ENCODE results near the gene PARP4.
"Not testable (repeated sequence)": the region's sequence is repeated elsewhere in the genome, so short reads cannot be mapped to it uniquely, and the experiment has no call there.

Gene PARP4

DNA sequence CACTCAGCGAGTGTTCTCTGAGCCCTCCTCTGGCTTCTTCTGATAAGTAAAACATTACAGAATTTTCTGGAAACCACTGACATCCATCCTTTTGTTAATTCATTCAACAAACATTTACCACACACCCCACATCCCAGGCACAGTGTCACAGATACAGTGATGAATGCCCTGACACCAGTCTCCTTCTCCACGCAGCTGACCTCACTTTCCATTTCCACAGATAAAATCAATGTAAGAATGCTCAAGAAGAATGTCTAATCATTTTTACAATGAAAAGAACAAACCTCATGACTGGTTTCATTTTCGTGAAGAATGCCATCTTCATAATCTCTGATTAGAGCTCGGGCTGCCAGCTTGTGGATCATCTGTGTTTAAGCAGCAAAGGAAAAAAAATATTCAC lies 69.2 kb downstream of the PARP4 start:
- DNase-seq: no peak

DNA sequence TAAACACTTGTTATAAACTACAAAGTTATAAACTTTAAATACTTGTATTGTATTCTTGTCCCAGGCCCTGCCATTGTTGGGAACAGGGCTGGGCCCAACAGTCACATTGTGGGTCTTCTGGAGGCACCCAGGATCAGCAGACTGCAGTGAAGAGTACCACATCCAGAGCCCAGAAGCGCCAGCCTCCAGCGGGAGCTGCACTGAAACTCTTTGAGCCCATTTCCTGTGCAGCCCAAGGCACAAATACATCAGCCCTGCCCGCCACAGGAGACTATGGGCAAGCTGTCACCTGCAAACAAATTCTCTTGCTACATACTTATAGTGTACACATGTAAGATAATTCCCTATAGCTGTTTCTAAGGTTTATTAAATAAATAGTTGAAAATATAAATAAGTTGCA lies 86.5 kb downstream of the PARP4 start:
- DNase-seq: not testable (repeated sequence)

DNA sequence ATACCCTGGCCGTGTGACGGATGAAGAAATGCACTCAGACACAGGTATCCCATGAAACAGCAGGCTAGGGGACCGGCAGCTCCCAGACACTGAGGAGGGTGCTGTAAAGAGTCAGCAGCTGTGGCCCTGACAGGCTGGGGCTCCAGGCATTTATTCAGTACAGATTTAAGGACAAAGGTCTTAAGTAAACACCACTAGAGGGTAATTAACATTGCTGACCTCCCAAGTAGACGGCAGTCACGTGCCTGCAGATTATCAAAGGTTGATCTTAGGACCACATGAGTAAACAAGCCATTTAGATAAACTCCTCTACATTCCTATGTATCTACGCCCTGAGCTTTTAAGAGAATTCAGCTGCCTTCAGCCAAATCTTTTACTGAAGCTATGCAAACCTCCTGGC lies 92.9 kb downstream of the PARP4 start:
- DNase-seq: not testable (repeated sequence)

DNA sequence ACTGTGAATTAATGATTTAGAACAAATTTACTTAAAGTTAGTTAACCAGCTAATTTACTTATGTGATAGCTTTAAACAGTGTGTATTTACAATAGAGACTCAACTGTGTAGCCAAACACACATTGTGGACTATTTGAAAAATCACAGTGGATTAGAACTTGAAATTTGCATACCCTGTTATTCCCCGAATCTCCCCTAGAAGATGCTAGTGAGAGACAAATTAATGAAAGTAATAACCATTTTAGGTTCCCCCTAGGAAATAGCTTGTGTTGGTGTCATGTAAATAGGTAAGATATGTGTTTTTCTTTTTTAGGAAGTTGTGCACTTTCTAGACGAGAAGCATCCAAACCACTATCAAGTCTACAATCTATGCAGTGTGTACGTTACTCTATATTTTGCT lies 104.7 kb downstream of the PARP4 start:
- no peak for DNase-seq

DNA sequence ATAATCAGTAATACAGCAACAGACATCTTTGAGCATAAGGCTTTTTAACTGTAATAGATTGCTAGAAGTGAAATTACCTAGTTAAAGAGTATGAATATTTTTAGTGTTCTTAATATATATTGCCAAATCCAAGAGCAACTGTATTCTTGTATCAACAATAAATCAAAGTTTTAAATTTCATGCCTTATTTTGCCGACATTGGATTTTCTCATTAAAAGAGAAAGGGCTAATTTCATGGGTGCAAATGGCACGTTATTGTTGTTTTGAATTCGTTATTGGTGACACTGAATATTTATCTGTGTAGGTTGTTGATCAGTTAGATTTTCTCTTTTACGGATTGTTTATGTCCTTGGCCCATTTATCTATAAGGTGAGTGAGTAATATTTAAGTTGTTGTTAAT lies 106.1 kb downstream of the PARP4 start:
- DNase-seq: no peak

DNA sequence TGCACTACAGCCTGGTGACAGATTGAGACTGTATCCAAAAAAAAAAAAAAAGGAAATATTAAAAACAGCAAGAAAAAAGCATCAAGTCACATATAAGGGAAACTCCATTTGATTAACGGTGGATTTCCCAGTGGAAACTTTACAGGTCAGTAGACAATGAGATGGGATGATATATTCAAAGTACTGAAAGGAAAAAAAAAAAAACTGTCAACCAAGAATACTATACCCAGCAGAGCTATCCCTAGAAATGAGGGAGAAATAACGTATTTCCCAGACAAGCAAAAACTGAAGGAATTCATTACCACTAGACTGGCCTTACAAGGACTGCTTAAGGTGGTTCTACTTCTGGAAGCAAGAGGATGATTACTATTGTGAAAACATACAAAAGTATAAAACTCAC lies 115.8 kb downstream of the PARP4 start:
- no peak for DNase-seq

DNA sequence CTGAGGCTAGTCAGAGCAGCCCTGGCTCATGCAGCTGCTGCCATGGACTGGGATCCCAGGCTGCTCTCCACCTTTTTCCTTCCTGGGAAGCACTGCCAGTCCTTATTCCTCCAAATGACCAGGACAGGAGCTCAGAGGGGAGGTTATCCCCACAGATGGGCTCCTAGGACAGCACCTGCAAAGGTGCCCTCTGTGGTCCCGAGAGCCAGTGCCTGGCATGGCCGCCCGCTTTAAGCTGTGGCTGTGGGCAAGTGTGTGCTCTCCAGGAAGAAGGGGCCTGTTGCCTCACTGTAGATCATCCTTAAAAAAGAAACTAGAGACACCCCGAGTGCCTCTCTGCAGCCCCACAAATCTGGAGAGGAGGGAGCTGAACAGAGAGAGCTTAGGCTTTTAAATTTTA lies 119.6 kb downstream of the PARP4 start:
- DNase-seq: no peak

DNA sequence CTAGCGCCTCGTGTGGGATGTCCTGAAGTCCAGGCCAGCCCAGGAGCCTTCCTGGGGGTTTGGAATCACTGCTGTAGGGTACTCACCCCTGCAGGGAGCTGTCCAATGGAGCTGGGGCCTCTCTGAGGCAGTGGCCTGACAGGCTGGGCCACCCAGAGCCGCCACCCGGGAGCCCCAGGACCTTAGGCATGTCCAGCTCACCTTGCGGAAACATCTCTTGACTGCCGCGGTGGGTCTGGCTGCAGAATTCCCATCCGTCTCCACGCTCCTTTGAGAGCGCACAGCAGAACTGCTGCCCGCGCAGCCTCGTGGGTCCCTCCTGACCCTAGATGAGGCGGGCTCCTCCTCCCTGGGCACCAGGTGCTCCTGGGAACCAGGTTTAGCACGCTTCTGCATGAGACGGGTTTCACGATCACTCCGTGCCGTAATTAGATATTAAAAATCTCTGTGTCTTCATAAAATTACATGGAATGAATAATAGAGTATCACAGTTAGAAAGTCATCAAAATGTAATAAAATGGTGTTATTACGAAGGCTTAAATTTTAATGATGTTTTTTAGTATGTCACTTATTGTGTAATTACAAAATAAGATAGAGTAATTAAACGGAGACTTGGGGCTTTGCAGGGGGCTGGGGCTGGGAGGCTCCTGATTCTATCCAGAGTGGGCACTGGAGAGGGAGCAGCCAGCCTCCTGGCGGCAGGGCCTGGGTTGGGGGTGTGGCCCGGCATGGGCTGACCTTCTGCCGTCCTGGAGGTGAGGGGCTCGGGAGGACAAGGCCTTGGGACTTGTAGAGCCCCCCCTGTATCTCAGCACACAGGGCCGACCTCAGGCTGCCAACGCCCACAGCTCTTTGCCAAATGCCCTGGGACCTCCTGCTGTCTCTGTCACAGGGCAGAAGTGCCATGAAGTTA lies 120.6 kb downstream of the PARP4 start:
- not testable (repeated sequence) for DNase-seq

DNA sequence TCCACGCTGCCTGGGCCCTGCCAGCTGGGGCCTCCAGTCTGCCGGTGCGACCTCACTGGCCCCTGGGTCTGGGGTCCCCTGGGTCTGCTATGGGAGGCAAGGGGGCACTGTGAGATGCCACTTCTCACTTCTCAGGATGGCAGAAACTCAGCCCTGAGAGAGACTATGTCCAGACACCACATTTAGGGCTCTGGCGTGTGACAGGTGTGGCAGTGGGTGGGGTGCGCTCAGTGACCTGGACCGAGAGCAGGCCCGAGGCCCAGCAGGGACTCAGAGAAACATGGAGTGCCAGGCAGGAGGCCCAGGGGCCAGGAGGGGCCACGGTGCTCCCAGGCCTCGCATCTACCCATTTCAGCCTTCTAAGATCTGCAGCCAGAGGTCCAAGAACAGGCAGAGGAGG lies 121.8 kb downstream of the PARP4 start:
- DNase-seq: not testable (repeated sequence)

DNA sequence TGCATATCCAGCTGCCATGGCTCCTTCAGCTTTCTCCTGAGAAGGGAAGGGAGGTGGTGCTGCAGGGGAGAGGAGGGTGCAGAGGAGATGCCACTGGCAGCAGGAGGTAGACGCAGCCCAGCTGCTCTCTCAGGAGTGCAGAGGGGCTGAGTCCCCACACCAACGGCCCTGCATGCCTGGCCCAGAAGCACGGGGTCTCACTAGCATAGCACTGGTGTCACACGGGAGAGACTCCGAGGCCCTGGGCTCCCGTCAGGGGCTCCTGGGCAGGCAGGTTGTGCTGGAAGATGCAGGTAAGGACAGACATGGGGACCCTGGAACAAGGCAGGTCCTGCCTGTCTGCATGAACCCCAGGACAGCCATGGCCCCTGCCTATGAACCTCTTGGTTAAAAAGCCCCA lies 123.1 kb downstream of the PARP4 start:
- no peak for DNase-seq

DNA sequence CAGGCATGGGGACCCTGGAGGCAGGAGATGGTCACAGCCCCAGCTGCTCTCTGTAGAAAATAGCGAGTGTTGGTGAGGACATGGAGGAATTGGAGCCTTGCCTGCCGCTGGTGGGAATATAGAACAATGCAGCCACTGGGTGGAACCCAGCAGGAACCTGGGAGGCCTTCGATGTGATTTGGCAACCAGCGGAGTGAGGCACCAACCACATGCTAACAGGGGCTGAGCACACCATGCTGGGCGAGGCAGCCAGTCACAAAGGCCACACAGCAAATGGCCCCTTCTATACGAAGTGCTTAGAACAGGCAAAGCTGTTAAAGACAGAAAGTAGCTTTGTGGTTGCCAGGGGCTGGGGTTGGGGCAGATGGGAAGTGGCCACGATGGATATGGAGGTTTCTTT lies 123.8 kb downstream of the PARP4 start:
- DNase-seq: not testable (repeated sequence)

DNA sequence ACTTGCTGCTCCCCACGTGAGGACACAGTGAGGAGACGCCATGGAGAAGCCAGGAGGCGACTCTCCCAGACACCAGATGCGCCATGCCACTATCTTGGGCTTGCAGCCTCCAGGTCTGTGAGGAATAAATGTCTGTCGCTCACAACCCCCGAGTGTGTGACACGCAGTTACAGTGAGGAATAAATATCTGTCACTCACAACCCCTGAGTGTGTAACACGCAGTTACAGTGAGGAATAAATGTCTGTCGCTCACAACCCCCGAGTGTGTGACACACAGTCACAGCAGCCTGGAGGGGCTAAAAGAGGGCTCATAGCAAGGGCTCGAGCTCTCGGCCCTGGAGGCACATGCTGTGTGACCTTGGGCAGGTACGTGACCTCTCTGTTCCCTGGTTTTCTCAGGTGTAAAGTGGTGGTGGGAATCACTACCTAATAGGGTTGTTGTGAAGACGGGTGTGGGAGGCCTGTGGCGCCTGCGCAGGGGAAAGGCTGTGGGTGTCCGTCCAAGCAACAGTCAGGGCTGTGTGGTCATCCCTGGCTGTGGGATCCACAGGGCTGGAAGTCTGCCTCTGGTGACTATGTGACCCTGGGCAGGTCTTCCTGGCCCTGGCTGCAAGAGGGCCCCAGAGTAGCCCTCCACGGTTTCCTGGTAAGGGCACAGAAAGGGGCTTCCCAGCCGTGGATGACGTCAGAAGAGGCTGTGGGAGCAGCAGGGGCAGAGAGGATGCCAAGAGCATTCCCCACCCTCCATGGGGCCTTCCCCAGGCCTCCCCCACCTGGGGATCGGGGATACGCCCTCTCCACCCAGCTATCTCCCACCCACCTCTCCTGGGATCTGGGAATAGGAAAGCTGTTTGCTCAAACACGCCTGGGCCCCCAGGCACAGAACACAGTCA lies 125.5 kb downstream of the PARP4 start:
- DNase-seq: no peak

DNA sequence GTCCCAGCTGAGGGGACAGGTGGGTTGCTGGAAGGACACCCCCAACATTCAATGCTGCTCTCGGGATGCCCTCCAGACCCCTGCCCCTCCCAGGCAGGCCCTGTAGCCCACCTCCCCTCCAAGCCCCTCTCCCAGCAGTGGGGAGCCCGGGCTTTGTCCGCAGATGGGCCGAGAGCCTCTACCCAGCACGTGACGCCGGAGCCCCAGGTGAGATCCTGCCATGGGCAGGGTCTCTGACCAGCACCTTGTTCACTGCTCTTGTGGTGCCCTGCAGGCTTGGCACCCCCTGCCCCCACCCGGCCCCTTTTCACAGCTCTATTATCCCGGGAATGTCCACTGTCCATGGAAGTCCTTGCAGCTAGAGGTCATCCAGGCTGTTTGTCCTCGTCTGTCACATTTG lies 126.7 kb downstream of the PARP4 start:
- no peak for DNase-seq

DNA sequence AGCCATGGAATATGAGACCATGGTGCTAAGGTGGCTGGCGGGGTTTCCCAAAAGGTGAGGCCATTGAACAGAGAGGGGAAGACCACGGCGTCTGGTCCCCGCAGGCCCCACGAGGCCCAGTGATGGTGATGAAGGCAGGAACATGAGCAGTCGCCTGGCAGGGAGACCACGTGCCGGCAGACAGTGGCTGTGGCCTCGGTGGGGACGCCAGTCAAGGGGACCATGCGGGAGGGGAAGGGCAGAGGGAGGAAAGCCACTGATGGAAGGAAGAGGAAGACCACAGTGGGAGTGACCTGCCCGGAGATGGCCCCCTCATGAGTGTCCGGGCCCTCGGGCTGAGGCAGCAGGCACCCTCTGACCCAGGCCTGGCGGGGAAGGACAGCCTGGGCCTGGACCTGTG lies 127.6 kb downstream of the PARP4 start:
- not testable (repeated sequence) for DNase-seq

DNA sequence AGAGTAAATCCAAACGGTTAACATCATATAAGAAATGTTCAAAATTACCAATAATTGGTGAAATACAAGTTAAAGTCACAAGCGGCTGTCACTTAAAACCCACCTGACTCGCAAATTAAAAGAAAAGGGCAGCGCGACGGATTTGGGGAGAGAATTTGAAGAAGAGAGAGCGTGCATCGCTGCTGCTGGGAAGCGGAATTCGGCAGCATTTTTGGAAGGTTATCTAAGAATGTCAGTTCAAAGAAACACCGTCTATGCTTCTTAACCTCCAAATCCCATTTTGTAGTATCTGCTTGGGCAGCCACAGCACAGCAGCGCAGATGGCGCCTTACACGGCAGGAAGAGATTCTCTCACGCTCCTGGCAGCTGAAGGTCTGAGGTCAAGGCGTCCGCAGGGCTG lies 128.5 kb downstream of the PARP4 start:
- DNase-seq: not testable (repeated sequence)

DNA sequence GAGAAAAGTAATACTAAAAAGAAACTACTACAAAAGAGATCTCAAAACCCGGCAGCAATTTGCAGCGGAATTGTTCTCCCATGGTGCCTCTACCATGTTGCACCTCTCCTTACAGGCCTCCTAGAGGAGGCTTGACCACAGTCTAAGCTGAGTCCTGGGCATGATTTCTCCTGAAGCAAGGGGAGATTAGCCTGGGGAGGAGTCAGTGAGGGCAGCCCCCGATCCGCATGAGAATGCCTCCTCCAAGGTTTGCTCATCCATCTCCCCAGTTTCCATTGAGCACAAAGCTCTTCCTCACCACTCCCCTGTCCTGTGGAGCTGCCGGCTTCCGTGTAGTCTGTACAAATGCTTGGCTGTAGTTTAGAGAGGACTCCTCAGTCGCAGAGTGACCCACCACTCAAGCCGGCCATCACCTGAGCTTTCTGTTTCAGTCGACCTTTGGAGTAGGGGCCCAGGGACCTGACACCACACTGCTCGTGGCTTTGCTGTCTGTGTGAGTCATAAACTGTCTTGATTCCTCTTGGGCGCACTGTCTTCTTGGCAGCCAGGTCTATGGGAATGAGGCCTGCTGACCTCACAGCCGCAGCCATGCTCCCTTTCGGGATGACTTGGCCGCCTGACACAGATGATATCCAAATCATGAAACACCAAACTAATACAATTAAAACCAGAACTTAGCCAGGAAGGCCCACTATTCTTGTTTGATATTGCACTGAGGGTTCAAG lies 130.9 kb downstream of the PARP4 start:
- DNase-seq: no peak

DNA sequence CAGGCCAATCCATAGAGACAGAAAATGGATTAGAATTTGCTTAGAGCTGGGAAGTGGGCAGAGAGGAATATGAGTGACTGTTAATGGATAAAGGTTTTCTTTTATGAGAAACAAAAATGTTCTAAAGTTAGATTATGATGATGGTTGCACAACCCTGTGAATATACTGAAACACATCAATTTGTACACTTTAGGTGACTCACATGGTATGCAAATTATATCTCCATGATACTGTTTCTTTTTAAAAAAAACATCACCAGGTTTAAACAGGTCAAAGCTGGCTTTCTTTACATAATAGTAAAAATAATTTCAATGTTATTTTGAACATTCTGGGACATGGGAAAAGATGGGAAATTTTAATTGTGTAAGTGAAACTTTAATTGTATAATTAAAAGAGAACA lies 131.7 kb downstream of the PARP4 start:
- DNase-seq: not testable (repeated sequence)

DNA sequence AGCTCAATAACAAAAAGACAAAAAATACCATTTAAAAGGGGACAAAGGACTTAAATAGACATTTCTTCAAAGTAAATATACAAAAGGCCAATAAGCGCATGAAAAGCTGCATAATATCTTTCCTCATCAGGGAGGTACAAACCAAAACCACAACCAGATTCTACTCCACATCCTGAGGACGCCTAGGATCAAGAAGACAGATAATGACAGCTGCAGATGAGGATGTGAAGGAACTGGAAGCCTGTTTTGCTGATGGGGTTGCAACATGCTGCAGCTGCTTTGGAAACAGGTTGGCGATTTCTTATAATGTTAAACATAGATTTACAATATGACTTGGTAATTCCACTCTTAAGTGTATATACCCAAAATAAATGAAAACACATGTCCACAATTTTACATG lies 132.4 kb downstream of the PARP4 start:
- not testable (repeated sequence) for DNase-seq

DNA sequence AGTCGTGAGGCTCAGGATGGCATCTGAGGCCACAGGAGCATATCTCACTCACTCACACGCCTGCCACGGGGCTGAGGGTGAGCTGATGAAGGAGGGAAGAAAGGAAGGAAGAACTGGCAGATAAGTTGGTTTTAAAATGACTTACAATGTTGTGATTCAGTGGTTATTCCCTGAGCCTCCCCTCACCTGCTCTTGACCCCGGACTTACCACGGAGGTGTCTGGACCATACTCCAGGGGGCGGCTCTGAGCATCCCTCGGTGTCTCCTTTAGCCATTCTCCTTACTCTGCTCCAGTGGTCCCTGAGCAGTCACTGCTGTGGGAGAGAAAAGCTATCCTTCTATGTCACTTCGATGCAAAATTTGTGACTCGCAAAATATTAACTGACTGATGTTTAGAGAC lies 141.3 kb downstream of the PARP4 start:
- not testable (repeated sequence) for DNase-seq
